H1 (cell line): ENCODE measurements around the gene PRKAB1. TPM values are rescaled to one million over a fixed set of nuclear protein-coding genes. Genes with fewer than 3 reads are reported as not detected.

Experiments used
- CHD7 ChIP-seq: fragments of 300-600 bp; sonication (generic); IDR thresholded peaks from 2 replicates; pipeline ENCODE4 v1.7.1; 2012; ENCODE audit warnings: low read length, moderate library complexity, mild to moderate bottlenecking, inconsistent platforms; ENCODE audit not compliant: insufficient replicate concordance
- E2F6 ChIP-seq: IDR thresholded peaks from 2 replicates; pipeline ENCODE4 v1.6.1; 2012; ENCODE audit warnings: inconsistent platforms
- GABPA ChIP-seq: IDR thresholded peaks from 2 replicates; pipeline ENCODE4 v1.6.1; 2011; ENCODE audit warnings: mild to moderate bottlenecking, low read length, moderate library complexity, borderline replicate concordance; ENCODE audit not compliant: insufficient read depth
- NRF1 ChIP-seq: IDR thresholded peaks from 2 replicates; pipeline ENCODE4 v1.6.1; 2011; ENCODE audit warnings: mild to moderate bottlenecking, low read depth, low read length, improper control_type of control experiment
- POU5F1 ChIP-seq: IDR thresholded peaks from 2 replicates; pipeline ENCODE4 v1.6.1; 2011; ENCODE audit warnings: low read depth, mild to moderate bottlenecking, low read length, moderate library complexity
- RNF2 ChIP-seq: fragments of 200-900, 300-1000 bp; sonication (generic); IDR thresholded peaks from 2 replicates; pipeline ENCODE4 v1.7.1; 2016; ENCODE audit warnings: borderline replicate concordance, low read depth, mild to moderate bottlenecking, antibody characterized with exemption, low read length; ENCODE audit not compliant: poor library complexity, severe bottlenecking; ENCODE audit errors: missing control alignments
- SIN3A ChIP-seq, 2 experiments: IDR thresholded peaks in 1 of 2; conservative IDR thresholded peaks in 1 of 2; 2 replicates each; pipeline ENCODE4 v1.6.1; 2011 to 2012; ENCODE audit warnings: low read length in 2 of 2, improper control_type of control experiment in 1 of 2, low read depth in 1 of 2, mild to moderate bottlenecking in 1 of 2
- YY1 ChIP-seq: IDR thresholded peaks from 2 replicates; pipeline ENCODE4 v1.6.1; 2011; ENCODE audit warnings: low read depth, mild to moderate bottlenecking, low read length
- polyA plus RNA-seq, 7 experiments: library from polyadenylated mRNA; depleted of rRNA in 3 of 7; stranded (reverse) in 5 of 7; unstranded in 2 of 7; fragments of >200 nt in 5 of 7; fragments of 200-250 nt in 2 of 7; gene quantifications; 1 replicate in 5 of 7; 2 replicates in 1 of 7; 4 replicates in 1 of 7; pipeline versions ENCODE4 v1.2.1 to v1.2.3, GENCODE V29; 2011 to 2013; ENCODE audit warnings: missing spikeins in 2 of 7, mixed read lengths in 2 of 7
- total RNA-seq: library from RNA; stranded (reverse); fragmentation: NEBNext Ultra II Directional; extraction: Animal tissue kit (Norgen Biotek cat#: 25700); gene quantifications from 2 replicates; pipeline ENCODE4 v1.2.1, GENCODE V29; 2021

The PRKAB1 gene
- total and polyA plus RNA-seq, 2 of the 8 experiments (the other 6 are each of a cell fraction or from before 2014, with no cell fraction given): 24.0 to 32.1 TPM

GRCh38 chr12:119667577-119668323, at the start of gene PRKAB1 (continued):
- TF ChIP-seq E2F6 (peak; percentile 79), CHD7 (peak; percentile 31), POU5F1 (no peak), YY1 (no peak), SIN3A (conservative IDR thresholded peaks at IDR 0.05 in 1 of 2, IDR thresholded peaks at IDR 0.05 in 1 of 2; ENCODE audit: low read depth in 1 of 2, low read length in 2 of 2) (peak in 1 of 2 experiments; percentile 95; a peak in 2 of 4 replicates), GABPA (peak; percentile 97), NRF1 (peak; percentile 28; the same call in 1 of the 2 replicates), RNF2 (no peak)
